Activated T-cell treated with anti-CD3 and anti-CD28 coated beads for 4 hours (primary cell): Measurements from ENCODE around the gene CX3CR1.
"Not testable (repeated sequence)": the region's sequence is repeated elsewhere in the genome, so short reads cannot be mapped to it uniquely, and the experiment has no call there.

Source experiments
- DNase-seq: peaks from one replicate; pipeline ENCODE4 v3.0.0-alpha.2; 2020

The CX3CR1 gene, protein sequence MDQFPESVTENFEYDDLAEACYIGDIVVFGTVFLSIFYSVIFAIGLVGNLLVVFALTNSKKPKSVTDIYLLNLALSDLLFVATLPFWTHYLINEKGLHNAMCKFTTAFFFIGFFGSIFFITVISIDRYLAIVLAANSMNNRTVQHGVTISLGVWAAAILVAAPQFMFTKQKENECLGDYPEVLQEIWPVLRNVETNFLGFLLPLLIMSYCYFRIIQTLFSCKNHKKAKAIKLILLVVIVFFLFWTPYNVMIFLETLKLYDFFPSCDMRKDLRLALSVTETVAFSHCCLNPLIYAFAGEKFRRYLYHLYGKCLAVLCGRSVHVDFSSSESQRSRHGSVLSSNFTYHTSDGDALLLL

GRCh38 chr3:39279745-39280517 lies at the start of gene CX3CR1:
TSS of gene CX3CR1 (minus strand) at chr3:39280036. CDS start at chr3:39266509, 13,527 bp downstream.
- no peak for DNase-seq

GRCh38 chr3:39329493-39329892 lies 49.7 kb upstream of the CX3CR1 start, which contains the start of gene CCR8:
TSS of gene CCR8 (plus strand) at chr3:39329709. CDS start at chr3:39332332, 2,623 bp downstream.
- DNase-seq: no peak

DNA sequence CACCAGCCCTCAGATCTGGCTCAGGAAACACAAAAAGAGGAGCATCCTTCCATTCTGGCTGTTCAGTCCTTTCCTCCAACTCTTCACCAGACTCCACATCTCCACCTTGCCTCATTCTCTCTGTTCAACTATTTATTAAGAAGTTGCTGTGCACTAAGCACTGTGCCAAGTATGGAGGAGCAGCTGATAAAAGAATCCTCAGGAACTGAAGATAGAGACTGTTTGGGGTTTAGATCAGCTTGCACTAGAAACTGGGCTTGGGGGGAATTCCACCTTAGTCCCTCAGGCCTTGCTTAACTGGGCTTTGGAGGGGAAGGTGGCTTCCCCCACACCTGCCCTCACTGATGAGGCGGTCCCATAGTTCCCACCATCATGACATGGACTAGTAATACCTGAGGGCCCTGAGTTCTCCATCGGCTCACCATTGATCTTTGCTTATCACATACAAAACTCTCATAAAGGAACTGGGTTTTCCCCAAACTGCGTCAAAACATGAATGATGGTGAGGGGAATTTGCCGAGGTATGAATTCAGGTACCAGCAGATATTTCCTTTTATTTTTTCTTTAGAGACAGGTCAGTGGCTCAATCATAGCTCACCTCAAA lies 48.0 kb upstream of the CX3CR1 start:
- DNase-seq: no peak

GRCh38 chr3:39327053-39327745 lies 47.4 kb upstream of the CX3CR1 start:
- no peak for DNase-seq

GRCh38 chr3:39325236-39325635 lies 45.4 kb upstream of the CX3CR1 start:
- DNase-seq: no peak

DNA sequence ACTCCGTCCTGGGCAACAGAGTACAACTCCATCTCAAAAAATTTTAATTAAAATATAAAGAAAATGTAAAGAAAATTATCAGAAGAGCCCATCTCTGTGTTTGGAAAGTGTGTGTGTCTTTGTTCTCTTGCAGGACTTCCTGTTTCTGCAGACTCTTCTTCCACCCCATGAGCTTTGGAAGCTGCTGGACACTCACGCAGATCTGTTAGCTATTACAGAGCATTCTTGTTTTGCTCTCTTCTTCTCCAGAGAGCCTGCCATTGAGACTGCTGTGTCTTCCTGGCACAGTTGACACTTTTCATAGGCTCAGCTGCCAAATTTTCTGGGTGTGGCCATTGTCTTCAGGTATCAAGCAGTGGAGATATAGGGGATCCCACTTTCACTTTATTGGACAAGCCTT lies 43.7 kb upstream of the CX3CR1 start:
- DNase-seq: no peak

DNA sequence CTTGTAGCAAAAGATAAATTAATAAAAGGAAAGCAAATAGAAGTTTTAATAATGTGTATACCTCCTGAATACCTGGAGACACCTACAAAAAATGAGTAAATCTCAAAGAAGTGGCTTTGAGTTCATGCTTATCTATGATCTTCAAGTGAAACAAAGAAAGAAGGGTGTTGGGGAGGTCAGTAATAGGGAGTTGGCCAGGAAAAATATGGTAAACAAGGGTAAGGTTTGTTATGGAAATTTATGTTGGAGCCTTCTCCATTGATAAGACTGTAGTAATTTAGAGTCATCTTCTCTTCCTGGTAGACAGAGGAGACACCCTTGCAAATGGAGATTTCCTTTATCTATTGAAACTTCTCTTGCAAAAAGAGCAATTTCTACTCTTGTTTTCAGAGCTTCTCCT lies 43.1 kb upstream of the CX3CR1 start:
- no peak for DNase-seq

- not testable (repeated sequence) for DNase-seq
Measured at GRCh38 chr3:39322209-39322715, 42.4 kb upstream of the CX3CR1 start.

DNA sequence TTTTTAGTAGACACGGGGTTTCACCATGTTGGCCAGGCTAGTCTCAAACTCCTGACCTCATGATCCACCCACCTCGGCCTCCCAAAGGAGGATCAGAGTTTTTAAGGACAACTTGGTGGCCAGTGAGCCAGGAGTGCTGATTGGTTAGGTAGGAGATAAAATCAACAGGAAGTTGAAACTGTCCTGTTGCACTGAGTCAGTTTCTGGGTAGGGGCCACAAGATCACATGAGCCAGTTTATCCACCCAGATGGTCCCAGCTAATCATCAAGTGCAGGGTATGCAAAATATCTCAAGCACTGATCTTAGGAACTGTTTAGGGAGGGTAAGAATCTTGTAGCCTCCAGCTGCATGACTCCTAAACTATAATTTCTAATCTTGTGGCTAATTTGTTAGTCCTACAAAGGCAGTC lies 41.7 kb upstream of the CX3CR1 start:
- DNase-seq: not testable (repeated sequence)

DNA sequence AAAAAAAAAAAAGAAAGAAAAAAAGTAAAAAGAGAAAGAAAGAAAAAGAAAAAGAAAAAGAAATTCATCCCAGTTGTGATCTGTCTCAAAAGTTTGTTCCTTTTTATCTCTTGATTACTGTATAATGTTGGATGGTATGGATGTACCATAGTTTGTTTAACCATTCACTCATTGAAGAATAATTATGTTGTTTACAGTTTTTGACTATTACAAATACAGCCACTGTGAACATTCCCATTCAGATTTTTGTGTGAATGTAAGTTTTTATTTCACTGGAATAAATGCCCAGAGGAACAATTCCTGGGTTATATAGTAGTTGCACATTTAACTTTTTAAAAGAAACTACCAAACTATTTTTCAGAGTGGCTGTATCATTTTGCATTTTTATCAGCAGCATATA lies 39.4 kb upstream of the CX3CR1 start:
- DNase-seq: no peak

GRCh38 chr3:39318301-39318700 lies 38.5 kb upstream of the CX3CR1 start:
- no peak for DNase-seq

- DNase-seq: no peak
Measured at GRCh38 chr3:39317571-39318169, 37.8 kb upstream of the CX3CR1 start.

GRCh38 chr3:39315420-39315819 lies 35.6 kb upstream of the CX3CR1 start:
- no peak for DNase-seq

DNA sequence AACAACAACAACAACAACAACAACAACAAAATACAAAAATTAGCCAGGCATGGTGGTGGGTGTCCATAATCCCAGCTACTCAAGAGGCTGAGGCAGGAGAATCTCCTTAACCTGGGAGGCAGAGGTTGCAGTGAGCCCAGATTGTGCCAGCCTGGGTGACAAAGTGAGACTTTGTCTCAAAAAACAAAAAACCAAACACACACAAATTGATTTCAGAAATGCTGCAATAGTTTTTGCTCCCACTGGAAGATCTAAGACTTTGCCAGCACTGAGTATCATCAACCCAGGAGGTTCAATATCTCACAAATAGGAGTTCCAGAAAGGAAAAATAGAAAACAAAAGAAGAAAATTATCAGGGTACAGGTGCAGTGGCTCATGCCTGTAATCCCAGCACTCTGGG lies 33.5 kb upstream of the CX3CR1 start:
- DNase-seq: no peak

GRCh38 chr3:39302178-39302577 lies 22.3 kb upstream of the CX3CR1 start:
- DNase-seq: no peak

DNA sequence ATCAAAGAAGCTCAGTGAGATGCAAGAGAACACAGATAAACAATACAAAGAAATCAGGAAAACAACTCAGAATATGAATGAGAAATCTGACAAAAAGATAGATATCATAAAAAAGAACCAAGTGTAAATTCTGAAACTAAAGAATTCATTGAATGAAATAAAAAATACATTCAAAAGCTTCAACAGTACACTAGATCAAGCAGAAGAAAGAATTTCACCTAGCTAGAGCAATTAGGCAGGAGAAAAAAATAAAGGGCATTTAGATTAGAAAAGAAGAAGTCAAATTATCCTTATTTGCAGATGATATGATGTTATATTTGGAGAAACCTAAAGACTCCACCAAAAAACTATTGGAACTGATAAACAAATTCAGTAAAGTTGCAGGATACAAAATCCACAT lies 19.4 kb upstream of the CX3CR1 start:
- no peak for DNase-seq

GRCh38 chr3:39296197-39297077 lies 16.6 kb upstream of the CX3CR1 start:
- no peak for DNase-seq

DNA sequence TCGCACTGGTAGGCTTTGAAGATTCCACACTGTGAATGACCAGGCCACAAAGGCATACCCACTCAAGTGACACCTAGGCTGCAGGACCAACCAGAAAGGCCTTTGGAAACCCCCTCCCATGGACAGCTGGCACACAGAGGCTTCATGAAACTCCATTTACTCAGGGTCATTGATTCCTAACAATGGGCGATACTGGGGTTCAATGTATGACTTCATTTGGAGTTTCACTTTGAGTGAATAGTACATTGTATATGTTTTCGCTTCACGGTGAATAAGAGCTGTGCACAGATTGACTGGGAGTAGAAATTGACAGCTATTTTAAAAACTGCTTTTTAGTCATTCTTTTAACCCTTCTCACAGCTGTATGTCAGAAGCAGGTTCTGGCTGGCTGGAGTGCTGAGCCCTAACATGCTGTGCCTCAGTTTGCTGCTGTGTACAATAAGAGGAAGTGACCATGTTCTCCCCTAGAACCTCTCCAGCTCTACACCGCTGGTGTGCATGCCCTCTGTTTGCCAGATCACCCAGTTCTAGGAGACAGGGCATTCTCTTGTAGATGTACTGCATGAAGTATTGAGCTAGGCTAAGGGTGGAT lies 15.4 kb upstream of the CX3CR1 start:
- no peak for DNase-seq

DNA sequence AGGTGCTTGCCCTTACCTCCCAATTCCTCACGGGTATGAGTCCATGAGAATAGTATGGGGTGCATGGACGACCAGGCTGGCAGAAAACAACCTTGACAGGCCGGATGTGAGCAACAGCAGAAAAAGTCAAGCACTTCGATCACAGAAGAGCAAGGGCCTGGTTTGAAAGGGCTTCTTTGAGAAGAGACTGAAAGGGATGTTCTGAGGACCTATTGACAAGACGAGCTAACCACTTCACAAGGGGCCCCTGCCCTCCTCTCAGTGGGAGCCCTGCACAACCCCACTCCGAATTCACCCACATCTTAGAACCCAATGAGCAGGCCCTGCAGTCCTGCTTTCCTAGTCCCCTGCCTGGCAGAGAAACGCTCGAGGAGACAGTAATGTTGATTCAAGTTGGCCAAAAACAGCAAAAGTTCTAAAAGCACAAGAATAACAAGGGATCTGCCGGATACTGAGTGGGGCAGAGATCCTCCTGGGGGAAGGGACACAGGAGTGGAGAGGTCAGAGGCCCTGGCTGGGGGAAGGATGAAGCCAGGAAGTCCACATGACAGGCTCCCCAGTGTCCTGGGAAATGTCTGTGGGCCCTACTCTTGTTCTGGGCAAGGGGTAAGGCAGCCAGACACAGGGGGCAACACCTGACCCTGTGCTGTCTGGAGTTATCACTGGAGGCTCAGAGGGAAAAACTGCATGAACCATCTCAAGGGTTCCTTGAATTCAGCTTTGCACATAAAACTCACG lies 14.8 kb upstream of the CX3CR1 start:
- no peak for DNase-seq

- DNase-seq: no peak
Measured at GRCh38 chr3:39292961-39293360, 13.1 kb upstream of the CX3CR1 start.
